SH-SY5Y (cell line): ENCODE measurements around the gene COLEC12.

Experiments used
- GATA2 ChIP-seq: IDR thresholded peaks from 2 replicates; pipeline ENCODE4 v1.6.1; 2011; ENCODE audit warnings: mild to moderate bottlenecking, low read depth, low read length
- GATA3 ChIP-seq: IDR thresholded peaks from 2 replicates; pipeline ENCODE4 v1.6.1; 2011; ENCODE audit warnings: low read depth, mild to moderate bottlenecking, low read length, moderate library complexity

- no peak for TF ChIP-seq GATA3
- TF ChIP-seq GATA2 = no peak
Measured at GRCh38 chr18:519019-519879, 18.7 kb upstream of the COLEC12 start.
